ENCODE data around the gene UPP2. TPM values are rescaled to one million over a fixed set of nuclear protein-coding genes. Genes with fewer than 3 reads are reported as not detected.

Gene UPP2
- total RNA-seq, 1 experiment from 2014 or later, result not detected

GRCh38 chr2:158124896-158125295, 23.2 kb downstream of the UPP2 start (continued):
- TF ChIP-seq, protein P1, sequence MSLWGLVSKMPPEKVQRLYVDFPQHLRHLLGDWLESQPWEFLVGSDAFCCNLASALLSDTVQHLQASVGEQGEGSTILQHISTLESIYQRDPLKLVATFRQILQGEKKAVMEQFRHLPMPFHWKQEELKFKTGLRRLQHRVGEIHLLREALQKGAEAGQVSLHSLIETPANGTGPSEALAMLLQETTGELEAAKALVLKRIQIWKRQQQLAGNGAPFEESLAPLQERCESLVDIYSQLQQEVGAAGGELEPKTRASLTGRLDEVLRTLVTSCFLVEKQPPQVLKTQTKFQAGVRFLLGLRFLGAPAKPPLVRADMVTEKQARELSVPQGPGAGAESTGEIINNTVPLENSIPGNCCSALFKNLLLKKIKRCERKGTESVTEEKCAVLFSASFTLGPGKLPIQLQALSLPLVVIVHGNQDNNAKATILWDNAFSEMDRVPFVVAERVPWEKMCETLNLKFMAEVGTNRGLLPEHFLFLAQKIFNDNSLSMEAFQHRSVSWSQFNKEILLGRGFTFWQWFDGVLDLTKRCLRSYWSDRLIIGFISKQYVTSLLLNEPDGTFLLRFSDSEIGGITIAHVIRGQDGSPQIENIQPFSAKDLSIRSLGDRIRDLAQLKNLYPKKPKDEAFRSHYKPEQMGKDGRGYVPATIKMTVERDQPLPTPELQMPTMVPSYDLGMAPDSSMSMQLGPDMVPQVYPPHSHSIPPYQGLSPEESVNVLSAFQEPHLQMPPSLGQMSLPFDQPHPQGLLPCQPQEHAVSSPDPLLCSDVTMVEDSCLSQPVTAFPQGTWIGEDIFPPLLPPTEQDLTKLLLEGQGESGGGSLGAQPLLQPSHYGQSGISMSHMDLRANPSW (CRISPR knock-in tag; conservative IDR thresholded peaks at IDR 0.05; ENCODE audit: low read depth), result no peak
- no peak for TF ChIP-seq SP1 (CRISPR knock-in tag; conservative IDR thresholded peaks at IDR 0.05)

DNA sequence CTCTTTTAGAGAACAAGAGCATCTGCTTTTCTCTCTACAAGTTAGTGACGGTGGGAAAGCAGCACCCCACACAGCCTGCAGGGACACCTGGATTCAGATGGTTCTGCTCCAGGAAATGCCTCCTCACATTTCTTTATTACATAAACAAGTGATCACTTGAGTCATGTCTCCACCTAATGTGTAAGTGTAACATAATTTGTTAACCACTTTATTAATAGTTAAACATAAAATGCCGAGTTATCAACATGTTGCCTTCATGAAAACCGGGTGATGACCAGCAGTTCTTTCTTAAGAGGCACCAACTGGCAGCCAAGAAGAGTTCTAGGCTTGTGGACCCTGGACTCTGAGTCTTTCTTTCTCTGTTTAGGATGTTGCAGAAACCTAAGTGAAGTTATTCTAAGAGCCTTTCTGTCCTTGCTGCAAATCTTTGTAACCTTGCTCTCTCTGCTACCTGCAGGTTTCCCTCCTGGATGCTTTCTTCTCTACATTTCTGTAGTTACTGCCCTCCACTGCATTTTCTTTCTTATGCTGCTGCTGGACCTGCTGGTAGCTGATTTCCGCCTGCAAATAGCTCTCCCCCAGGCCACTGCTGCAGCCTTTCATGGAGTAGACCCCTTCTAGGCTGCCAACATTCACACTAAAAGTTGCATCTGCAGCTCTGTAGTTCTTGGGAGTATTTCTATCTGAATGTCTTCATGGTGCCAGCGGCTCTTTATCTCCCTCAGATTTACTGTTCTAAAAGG, 24.3 kb downstream of the UPP2 start:
- H3K27ac Mint-ChIP-seq, result peak overlapping the region; percentile 81
- H3K36me3 Mint-ChIP-seq, result no peaks in the 10 kb centered on the region
- no peak overlapping the region for H3K4me3 Mint-ChIP-seq
- ATAC-seq, result peak; percentile 87
- H3K27me3 Mint-ChIP-seq (ENCODE audit: low read depth), result peaks cover 15% of the 10 kb centered on the region
- peaks cover 57% of the 10 kb centered on the region for H3K4me1 Mint-ChIP-seq
- TF ChIP-seq, protein P2, sequence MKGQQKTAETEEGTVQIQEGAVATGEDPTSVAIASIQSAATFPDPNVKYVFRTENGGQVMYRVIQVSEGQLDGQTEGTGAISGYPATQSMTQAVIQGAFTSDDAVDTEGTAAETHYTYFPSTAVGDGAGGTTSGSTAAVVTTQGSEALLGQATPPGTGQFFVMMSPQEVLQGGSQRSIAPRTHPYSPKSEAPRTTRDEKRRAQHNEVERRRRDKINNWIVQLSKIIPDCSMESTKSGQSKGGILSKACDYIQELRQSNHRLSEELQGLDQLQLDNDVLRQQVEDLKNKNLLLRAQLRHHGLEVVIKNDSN (CRISPR knock-in tag; IDR thresholded peaks at IDR 0.05), result no peak
- TF ChIP-seq ERG (CRISPR knock-in tag; IDR thresholded peaks at IDR 0.05), result no peak
- TF ChIP-seq SP1 (CRISPR knock-in tag; conservative IDR thresholded peaks at IDR 0.05), result no peak
- TF ChIP-seq ZNF317 (CRISPR knock-in tag; IDR thresholded peaks at IDR 0.05; ENCODE audit: borderline replicate concordance, low read depth), result no peak
- DNase-seq (ENCODE audit: low spot score), result no peak
- ChIA-PET CTCF (no interaction called here), POLR2A (no interaction called here)
- no peaks in the 10 kb centered on the region for H3K9me3 Mint-ChIP-seq

- TF ChIP-seq ZNF138 (CRISPR knock-in tag; conservative IDR thresholded peaks at IDR 0.05) (no peak), GRHL2 (CRISPR knock-in tag; IDR thresholded peaks at IDR 0.05; ENCODE audit: insufficient replicate concordance, severe bottlenecking) (no peak), TP53 (CRISPR knock-in tag; IDR thresholded peaks at IDR 0.05) (no peak), FOXJ3 (CRISPR knock-in tag; IDR thresholded peaks at IDR 0.05; ENCODE audit: borderline replicate concordance) (no peak), JUN (CRISPR knock-in tag; IDR thresholded peaks at IDR 0.05) (no peak)
- TF ChIP-seq, protein P3, sequence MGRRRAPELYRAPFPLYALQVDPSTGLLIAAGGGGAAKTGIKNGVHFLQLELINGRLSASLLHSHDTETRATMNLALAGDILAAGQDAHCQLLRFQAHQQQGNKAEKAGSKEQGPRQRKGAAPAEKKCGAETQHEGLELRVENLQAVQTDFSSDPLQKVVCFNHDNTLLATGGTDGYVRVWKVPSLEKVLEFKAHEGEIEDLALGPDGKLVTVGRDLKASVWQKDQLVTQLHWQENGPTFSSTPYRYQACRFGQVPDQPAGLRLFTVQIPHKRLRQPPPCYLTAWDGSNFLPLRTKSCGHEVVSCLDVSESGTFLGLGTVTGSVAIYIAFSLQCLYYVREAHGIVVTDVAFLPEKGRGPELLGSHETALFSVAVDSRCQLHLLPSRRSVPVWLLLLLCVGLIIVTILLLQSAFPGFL (CRISPR knock-in tag; IDR thresholded peaks at IDR 0.05; ENCODE audit: borderline replicate concordance), result no peak
- POLR2A ChIA-PET, result no interaction called here
- peaks cover 48% of the 10 kb centered on the region for H3K4me1 Mint-ChIP-seq
- CTCF ChIA-PET, result no interaction called here
- no peak overlapping the region for H3K27ac Mint-ChIP-seq
- peaks cover 14% of the 10 kb centered on the region for H3K27me3 Mint-ChIP-seq (ENCODE audit: low read depth)
- DNase-seq (ENCODE audit: low spot score) (no peak), ATAC-seq (no peak)
- no peak overlapping the region for H3K4me3 Mint-ChIP-seq
- no peaks in the 10 kb centered on the region for H3K9me3 Mint-ChIP-seq
- no peaks in the 10 kb centered on the region for H3K36me3 Mint-ChIP-seq
These were observed 25.7 kb downstream of the UPP2 start for GRCh38 chr2:158127380-158127804.

DNA sequence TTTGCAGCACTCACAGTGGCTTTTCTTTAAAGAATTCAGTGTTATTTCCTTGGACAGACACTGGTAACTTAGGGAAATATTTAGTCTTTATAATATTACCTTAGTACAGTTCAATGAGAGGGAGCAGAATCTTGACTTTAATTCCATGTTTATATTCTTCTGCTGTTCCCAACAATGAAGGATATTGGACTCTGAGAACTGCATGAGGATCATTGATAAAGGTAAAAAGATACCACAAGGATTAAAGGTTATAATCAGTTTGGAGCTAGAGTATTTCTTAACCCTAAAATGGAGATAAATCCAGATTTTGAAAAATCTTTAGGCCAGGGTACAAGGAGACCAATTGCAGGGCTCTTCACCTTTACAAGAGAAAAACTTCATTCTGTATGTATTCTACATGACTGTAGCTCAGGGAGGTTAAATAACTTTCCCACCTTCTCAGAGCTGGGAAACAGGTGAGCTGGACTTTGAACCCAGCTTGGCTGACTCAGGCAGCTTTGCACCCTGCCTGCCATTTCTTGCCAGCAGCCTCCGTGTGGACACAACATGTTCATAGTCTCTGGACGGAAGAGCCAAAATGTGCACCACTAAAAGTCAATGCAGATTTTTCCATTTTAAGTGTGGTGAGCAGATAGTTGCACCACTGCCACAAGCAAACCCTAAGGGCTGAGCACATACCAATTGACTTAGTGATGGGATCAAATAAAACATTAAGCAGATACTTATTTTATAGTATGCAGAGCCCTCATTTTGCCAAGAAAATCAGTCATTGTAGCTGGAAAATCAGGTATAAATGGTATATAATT, 26.7 kb downstream of the UPP2 start:
- ATAC-seq (no peak), DNase-seq (ENCODE audit: low spot score) (no peak)
- no peaks in the 10 kb centered on the region for H3K9me3 Mint-ChIP-seq
- TF ChIP-seq GABPB1 (CRISPR knock-in tag; IDR thresholded peaks at IDR 0.05), result peak; percentile 81
- no peak for TF ChIP-seq ZNF219 (CRISPR knock-in tag; IDR thresholded peaks at IDR 0.05; ENCODE audit: borderline replicate concordance)
- peaks cover 40% of the 10 kb centered on the region for H3K4me1 Mint-ChIP-seq
- ChIA-PET CTCF (interaction anchor here (0.9 kb wide), 1 partner anchor 499 kb away, joined by 3 read pairs; the partner anchor contains the start of gene ACVR1C), POLR2A (no interaction called here)
- no peaks in the 10 kb centered on the region for H3K36me3 Mint-ChIP-seq
- H3K27me3 Mint-ChIP-seq (ENCODE audit: low read depth), result peaks cover 6% of the 10 kb centered on the region
- H3K4me3 Mint-ChIP-seq, result no peak overlapping the region
- H3K27ac Mint-ChIP-seq, result no peak overlapping the region

Data from WTC11 (cell line).